Measurements from ENCODE around the gene TYK2.

TYK2 gene

DNA sequence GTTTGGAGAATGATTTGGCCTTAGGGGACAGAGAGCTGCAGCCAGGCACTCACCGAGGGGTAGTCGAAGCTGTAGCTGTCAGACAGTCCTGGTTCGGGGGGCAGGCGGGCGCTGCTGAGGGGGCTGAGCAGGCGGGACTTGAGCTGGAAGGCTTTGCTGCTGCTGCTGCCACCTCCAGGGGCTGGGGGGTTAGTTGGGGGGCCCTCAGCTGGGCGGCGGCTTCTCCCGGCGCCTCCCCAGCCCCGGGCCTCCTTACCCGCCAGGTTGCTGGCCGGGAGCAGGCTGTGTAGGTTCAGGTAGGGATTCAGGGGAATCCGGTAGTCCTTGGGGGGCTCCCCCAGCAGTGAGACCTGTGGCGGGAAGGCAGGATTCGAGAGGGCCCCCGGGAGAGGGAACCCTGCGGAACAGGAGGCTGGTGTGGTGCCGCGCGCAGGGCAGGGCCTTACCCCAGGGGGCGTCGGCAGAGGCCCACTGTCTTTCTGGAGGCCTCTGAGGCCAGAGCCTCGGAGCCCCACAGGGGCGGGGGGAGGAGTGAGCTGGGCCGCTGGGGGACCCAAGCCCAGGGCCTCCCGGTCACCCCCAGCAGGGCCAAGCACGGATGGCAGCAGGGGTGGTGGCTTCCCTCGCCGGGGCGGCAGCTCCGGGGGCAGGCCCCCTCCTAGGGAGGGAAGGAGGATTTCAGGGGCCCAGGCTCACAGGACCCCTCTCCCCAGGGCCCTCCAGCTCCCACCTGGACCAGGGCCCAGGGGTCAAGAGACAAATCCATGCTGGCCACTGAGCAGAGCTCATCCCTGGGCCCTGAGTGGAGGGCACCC is 59.6 kb downstream of the TYK2 start:
- Histone ChIP-seq H3K27ac (ENCODE audit: low read depth, low read length) (no peak overlapping the region), H3K36me3 (ENCODE audit: low read length) (no peaks in the 10 kb centered on the region), H3F3A (ENCODE audit: insufficient read depth) (no peaks in the 10 kb centered on the region), H3K79me2 (ENCODE audit: insufficient read depth, low read length) (no peaks in the 10 kb centered on the region), H3K9me2 (replicated peaks; ENCODE audit: insufficient read depth, low read length) (no peaks in the 10 kb centered on the region), H3K9me3 (ENCODE audit: insufficient read depth, low read length) (no peaks in the 10 kb centered on the region), H3K9ac (ENCODE audit: low read length) (no peak overlapping the region), H2AFZ (ENCODE audit: low read depth, low read length, severe bottlenecking) (no peak overlapping the region), H4K20me1 (ENCODE audit: low read depth, low read length) (no peaks in the 10 kb centered on the region), H3K4me3 (ENCODE audit: insufficient read depth, low read length, poor library complexity, severe bottlenecking) (no peak overlapping the region), H3K27me3 (ENCODE audit: low read length) (no peaks in the 10 kb centered on the region), H3K4me2 (ENCODE audit: low read depth, low read length, poor library complexity, severe bottlenecking) (no peak overlapping the region)
- no peak for TF ChIP-seq EZH2phosphoT487 (conservative IDR thresholded peaks at IDR 0.05; ENCODE audit: low read length)
- TF ChIP-seq CTCF (IDR thresholded peaks at IDR 0.05; ENCODE audit: insufficient read depth, low read length, poor library complexity, severe bottlenecking): no peak

- no peaks in the 10 kb centered on the region for H3K9me2 ChIP-seq (replicated peaks; ENCODE audit: insufficient read depth, low read length)
- no peaks in the 10 kb centered on the region for H3K9me3 ChIP-seq (ENCODE audit: insufficient read depth, low read length)
- H3K4me3 ChIP-seq (ENCODE audit: insufficient read depth, low read length, poor library complexity, severe bottlenecking): no peak overlapping the region
- no peak overlapping the region for H3K9ac ChIP-seq (ENCODE audit: low read length)
- no peak overlapping the region for H3K4me2 ChIP-seq (ENCODE audit: low read depth, low read length, poor library complexity, severe bottlenecking)
- no peaks in the 10 kb centered on the region for H3K79me2 ChIP-seq (ENCODE audit: insufficient read depth, low read length)
- H3F3A ChIP-seq (ENCODE audit: insufficient read depth): no peaks in the 10 kb centered on the region
- H2AFZ ChIP-seq (ENCODE audit: low read depth, low read length, severe bottlenecking): no peak overlapping the region
- no peaks in the 10 kb centered on the region for H4K20me1 ChIP-seq (ENCODE audit: low read depth, low read length)
- TF ChIP-seq EZH2phosphoT487 (conservative IDR thresholded peaks at IDR 0.05; ENCODE audit: low read length): no peak
- no peak for TF ChIP-seq CTCF (IDR thresholded peaks at IDR 0.05; ENCODE audit: insufficient read depth, low read length, poor library complexity, severe bottlenecking)
- no peak overlapping the region for H3K27ac ChIP-seq (ENCODE audit: low read depth, low read length)
- H3K36me3 ChIP-seq (ENCODE audit: low read length): no peaks in the 10 kb centered on the region
- no peaks in the 10 kb centered on the region for H3K27me3 ChIP-seq (ENCODE audit: low read length)
These were observed 61.3 kb downstream of the TYK2 start for GRCh38 chr19:10318807-10319682.

DNA sequence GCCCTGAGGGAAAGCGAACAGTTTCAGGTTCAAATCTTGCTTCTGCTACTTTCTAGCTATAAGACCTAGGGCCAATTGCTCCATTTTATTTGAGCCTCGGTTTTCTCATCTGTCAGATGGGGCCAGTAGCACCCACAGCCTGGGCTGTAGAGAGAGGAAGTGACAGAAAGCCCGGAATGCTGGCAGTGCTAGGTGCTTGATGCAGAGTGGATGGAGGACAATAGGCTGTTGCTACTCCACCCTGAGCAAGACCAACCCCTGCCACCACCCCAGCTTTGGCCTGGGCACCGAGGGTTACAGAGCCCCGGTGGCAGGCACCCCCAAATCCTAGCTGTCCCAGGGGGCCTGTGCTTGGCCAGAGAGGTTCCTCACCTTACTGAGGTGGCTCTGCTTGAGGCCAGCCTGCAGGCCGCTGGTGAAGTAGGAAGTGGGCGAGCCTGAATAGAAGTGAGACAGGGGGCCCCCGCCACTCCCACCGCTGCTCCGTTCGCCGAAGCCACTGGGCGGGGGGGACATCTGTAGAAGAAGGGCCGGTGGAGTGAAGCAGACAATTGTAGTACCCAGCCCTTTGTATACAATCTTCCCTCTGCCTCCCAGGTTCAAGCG is 62.4 kb downstream of the TYK2 start:
- H3K79me2 ChIP-seq (ENCODE audit: insufficient read depth, low read length): no peaks in the 10 kb centered on the region
- no peaks in the 10 kb centered on the region for H3F3A ChIP-seq (ENCODE audit: insufficient read depth)
- no peaks in the 10 kb centered on the region for H3K9me3 ChIP-seq (ENCODE audit: insufficient read depth, low read length)
- H3K9me2 ChIP-seq (replicated peaks; ENCODE audit: insufficient read depth, low read length): no peaks in the 10 kb centered on the region
- H3K27me3 ChIP-seq (ENCODE audit: low read length): no peaks in the 10 kb centered on the region
- H3K4me3 ChIP-seq (ENCODE audit: insufficient read depth, low read length, poor library complexity, severe bottlenecking): no peak overlapping the region
- TF ChIP-seq EZH2phosphoT487 (conservative IDR thresholded peaks at IDR 0.05; ENCODE audit: low read length) (no peak), CTCF (IDR thresholded peaks at IDR 0.05; ENCODE audit: insufficient read depth, low read length, poor library complexity, severe bottlenecking) (no peak)
- H3K27ac ChIP-seq (ENCODE audit: low read depth, low read length): no peak overlapping the region
- H3K36me3 ChIP-seq (ENCODE audit: low read length): no peaks in the 10 kb centered on the region
- no peaks in the 10 kb centered on the region for H4K20me1 ChIP-seq (ENCODE audit: low read depth, low read length)
- H3K4me2 ChIP-seq (ENCODE audit: low read depth, low read length, poor library complexity, severe bottlenecking): no peak overlapping the region
- H3K9ac ChIP-seq (ENCODE audit: low read length): no peak overlapping the region
- no peak overlapping the region for H2AFZ ChIP-seq (ENCODE audit: low read depth, low read length, severe bottlenecking)
